Ishikawa (cell line): Measurements from ENCODE around the gene AK4.

Source experiments
- EP300 ChIP-seq: IDR thresholded peaks from 2 replicates; pipeline ENCODE4 v1.6.1; 2012; ENCODE audit warnings: borderline replicate concordance
- MAX ChIP-seq: IDR thresholded peaks from 2 replicates; pipeline ENCODE4 v1.6.1; 2012
- NFIC ChIP-seq: IDR thresholded peaks from 2 replicates; pipeline ENCODE4 v1.6.1; 2012
- REST ChIP-seq: IDR thresholded peaks from 2 replicates; pipeline ENCODE4 v1.6.1; 2012; ENCODE audit warnings: low read depth, mild to moderate bottlenecking
- TAF1 ChIP-seq: IDR thresholded peaks from 2 replicates; pipeline ENCODE4 v1.6.1; 2012; ENCODE audit warnings: low read depth, mild to moderate bottlenecking
- ZBTB7A ChIP-seq: IDR thresholded peaks from 2 replicates; pipeline ENCODE4 v1.6.1; 2012; ENCODE audit warnings: low read depth

DNA sequence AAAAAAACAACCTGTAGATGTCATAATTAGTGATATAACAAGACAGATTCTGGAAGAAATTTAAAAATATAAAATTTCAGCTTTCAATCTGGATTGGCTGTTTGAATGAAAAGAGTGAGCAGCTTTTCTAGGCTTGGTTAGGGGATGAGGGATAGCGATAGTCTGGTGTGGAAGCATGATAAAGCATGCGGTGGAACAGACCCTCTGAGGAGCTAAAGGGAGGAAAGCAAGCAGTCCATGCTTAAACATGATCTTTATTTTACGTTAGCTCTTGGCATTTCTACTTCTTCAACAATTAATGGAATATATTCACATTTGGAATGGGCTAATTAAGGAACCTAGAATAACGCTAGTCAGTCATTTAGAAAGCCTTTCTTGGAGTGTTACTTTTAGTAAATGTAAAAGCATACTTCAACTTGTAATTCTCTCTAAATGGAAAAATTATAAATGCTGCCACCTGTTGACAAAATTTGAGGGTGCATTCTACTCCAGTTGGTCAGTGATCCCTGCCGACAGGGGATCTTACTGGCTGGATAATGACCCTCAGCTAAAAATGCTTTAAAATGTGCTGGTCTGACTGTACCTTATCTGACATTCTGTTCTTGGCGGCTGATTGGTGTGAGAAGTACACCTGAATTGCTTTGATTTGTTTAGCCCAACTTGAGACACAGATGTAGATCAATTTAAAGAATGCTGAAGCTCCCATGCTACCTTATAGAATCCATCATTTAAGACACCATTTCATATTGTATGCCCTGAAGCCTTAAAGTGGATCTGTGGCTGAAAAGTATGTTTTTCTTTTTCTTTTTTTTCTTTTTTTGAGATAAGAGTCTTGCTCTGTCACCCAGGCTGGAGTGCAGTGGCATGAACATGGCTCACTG lies 61.2 kb downstream of the AK4 start:
- TF ChIP-seq TAF1: no peak
- no peak for TF ChIP-seq MAX
- TF ChIP-seq NFIC: no peak
- no peak for TF ChIP-seq EP300
- TF ChIP-seq REST: no peak
- no peak for TF ChIP-seq ZBTB7A
